SU-DHL-6 (cell line): ENCODE data around the gene KPNA3.

Experiments used
- EZH2phosphoT487 ChIP-seq: fragments of 200-600 bp; sonication (generic), shearing (Covaris generic); conservative IDR thresholded peaks from 2 replicates; pipeline ENCODE4 v1.6.1; 2018; ENCODE audit warnings: mild to moderate bottlenecking, antibody characterized with exemption, low read length, moderate library complexity, mixed read lengths
- TF ChIP-seq, protein P1 (sequence below): fragments of 200-600 bp; sonication (generic); IDR thresholded peaks from one replicate; pipeline ENCODE4 v1.5.1; 2017; ENCODE audit warnings: antibody characterized with exemption, mild to moderate bottlenecking, low read length, moderate library complexity; ENCODE audit not compliant: insufficient read depth, poor library complexity, severe bottlenecking

DNA sequence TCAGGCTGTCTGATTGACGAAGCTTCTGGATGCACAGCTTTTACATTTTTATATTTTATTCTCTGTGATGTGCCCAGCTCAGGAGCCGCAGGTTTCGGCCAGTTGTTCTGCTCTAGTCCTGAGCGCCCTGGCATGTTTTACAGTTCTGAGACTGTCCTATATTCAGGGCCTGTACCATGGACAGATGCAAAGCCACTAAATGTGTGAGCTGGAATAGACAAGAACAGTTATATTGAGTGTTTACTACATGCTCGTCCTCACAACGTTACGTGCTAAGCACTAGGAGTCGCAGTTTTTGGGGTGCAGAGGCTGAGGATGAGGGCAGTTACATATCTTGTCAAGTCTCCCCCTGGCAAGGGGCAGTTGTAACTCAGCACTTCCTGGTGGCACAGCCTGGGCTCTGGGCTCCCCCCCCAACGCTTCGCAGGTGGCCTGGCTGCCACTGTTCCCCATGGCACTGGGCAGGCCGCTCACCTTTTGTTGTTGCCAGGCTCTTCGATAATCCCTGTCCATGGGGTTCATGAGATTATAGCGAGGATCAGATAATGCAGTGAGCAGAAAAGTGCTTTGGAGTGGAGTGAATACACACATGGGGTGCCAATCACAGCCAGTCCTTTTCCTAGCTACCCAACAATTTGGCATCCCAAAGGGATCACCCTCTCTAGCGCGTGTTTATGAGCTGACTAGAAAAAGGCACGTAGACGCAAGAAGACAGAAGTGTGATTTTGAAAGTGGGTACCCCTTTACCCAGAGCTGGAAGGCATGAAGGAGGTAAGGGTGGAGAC lies 140.7 kb downstream of the KPNA3 start:
- TF ChIP-seq EZH2phosphoT487 = no peak
- TF ChIP-seq, protein P1, sequence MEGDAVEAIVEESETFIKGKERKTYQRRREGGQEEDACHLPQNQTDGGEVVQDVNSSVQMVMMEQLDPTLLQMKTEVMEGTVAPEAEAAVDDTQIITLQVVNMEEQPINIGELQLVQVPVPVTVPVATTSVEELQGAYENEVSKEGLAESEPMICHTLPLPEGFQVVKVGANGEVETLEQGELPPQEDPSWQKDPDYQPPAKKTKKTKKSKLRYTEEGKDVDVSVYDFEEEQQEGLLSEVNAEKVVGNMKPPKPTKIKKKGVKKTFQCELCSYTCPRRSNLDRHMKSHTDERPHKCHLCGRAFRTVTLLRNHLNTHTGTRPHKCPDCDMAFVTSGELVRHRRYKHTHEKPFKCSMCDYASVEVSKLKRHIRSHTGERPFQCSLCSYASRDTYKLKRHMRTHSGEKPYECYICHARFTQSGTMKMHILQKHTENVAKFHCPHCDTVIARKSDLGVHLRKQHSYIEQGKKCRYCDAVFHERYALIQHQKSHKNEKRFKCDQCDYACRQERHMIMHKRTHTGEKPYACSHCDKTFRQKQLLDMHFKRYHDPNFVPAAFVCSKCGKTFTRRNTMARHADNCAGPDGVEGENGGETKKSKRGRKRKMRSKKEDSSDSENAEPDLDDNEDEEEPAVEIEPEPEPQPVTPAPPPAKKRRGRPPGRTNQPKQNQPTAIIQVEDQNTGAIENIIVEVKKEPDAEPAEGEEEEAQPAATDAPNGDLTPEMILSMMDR = no peak
